ENCODE measurements around the gene VAPB.
"Not testable (repeated sequence)": the region's sequence is repeated elsewhere in the genome, so short reads cannot be mapped to it uniquely, and the experiment has no call there.

VAPB gene

DNA sequence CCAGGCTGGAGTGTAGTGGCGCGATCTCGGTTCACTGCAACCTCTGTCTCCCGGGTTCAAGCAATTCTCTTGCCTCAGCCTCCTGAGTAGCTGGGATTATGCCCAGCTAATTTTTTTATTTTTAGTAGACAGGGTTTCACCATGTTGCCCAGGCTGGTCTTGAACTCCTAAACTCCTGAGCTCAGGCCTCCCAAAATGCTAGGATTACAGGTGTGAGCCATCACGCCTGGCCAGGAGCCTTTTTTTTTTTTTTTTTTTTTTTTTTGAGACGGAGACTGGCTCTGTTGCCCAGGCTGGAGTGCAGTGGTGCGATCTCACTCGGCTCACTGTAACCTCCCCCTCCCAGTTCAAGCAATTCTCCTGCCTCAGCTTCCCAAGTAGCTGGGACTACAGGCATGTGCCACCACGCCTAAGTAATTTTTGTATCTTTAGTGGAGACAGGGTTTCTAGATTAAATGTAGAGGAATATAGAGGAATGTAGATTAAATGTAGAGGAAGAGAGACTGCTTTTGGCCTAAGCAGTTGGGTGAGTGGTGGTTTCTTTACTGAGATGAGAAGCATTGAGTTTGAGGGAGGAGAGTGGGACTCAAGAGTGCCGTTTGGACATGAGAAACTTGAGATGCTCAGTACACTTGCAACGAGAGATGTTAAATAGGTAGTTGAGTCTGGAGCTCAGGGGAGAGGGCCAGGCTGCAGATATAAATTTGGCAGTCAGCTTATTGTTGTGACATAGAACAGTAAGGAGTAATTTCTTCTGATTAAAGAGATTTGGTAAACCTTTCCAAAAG is 16.7 kb downstream of the VAPB start:
- DNase-seq (ENCODE audit: low spot score in 2 of 2), result no peak
- in situ Hi-C loops (cut with MboI; ENCODE audit: low sequenced_read_pairs), result no loop called here
- Histone ChIP-seq H3K27me3 (ENCODE audit: low read depth) (no peaks in the 10 kb centered on the region), H3K4me3 (no peak overlapping the region), H3K9me3 (no peaks in the 10 kb centered on the region), H3K4me1 (peaks cover 11% of the 10 kb centered on the region; the same call in 1 of the 2 replicates), H3K36me3 (replicated peaks) (peaks cover 2% of the 10 kb centered on the region)

DNA sequence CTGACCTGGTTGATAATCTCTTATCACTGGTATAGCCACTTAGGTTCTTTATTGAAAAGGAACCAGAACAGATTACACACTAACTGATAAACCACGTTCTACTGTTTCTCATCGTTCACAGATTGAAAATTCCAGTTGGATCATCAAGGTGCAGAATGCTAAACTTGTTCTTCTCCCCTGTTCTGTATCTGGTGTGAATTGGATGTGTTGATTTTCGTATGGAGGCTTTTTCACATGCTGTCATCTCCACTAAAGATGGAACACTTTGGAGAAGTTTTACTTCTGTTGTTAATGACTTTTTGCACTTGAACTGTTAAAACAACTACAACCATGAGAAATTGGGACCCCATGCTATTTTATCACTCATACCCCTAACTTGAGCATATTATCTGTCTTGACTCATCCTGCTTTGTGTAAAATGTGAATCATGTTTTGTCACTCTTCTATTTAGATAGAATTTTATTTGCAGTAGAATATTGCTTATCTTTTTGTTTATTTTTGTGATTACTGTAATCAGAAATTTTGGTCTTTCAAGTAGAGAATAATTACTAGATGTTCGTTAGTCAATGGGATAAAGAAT is 17.5 kb downstream of the VAPB start:
- Histone ChIP-seq H3K9me3 (no peaks in the 10 kb centered on the region), H3K4me3 (no peak overlapping the region), H3K27me3 (ENCODE audit: low read depth) (no peaks in the 10 kb centered on the region), H3K36me3 (replicated peaks) (peaks cover 6% of the 10 kb centered on the region; the same call in 1 of the 2 replicates), H3K4me1 (peaks cover 11% of the 10 kb centered on the region; the same call in 1 of the 2 replicates)
- no peak for DNase-seq (ENCODE audit: low spot score in 2 of 2)
- in situ Hi-C loops (cut with MboI; ENCODE audit: low sequenced_read_pairs), result no loop called here

DNA sequence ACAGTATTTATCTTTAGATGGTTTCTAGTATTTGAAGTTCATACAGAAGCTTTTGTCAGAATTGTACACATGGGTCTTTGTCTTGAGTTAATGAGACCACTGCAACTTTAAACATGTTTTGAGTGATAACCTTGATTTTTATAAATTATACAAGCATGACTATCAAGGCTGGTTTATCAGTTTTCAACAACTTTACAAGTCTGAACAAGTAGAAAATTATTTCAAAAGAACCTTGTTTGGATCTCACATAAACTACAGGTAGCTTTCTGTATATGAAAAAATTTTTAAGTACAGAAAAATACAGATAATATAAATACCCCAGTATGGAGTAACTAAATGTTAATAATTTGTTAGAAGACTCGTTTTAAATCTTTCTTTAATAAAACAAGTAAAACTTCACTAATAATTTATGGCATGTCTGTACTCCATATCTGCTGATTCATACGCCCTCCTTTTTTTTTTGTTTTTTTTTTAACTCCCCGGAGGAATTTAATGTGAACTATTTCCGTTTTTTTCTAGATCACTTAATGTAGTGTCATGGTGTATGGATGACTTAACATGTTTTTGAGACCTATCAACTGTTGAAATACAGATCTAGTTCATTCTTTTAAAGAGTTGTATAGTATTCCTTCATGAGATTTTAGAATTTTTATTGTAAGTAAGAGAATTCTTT is 18.3 kb downstream of the VAPB start:
- H3K27me3 ChIP-seq (ENCODE audit: low read depth), result no peaks in the 10 kb centered on the region
- in situ Hi-C loops (cut with MboI; ENCODE audit: low sequenced_read_pairs), result no loop called here
- no peaks in the 10 kb centered on the region for H3K9me3 ChIP-seq
- no peak overlapping the region for H3K4me3 ChIP-seq
- peaks cover 11% of the 10 kb centered on the region; the same call in 1 of the 2 replicates for H3K4me1 ChIP-seq
- H3K36me3 ChIP-seq (replicated peaks), result peaks cover 6% of the 10 kb centered on the region; the same call in 1 of the 2 replicates
- no peak for DNase-seq (ENCODE audit: low spot score in 2 of 2)

DNA sequence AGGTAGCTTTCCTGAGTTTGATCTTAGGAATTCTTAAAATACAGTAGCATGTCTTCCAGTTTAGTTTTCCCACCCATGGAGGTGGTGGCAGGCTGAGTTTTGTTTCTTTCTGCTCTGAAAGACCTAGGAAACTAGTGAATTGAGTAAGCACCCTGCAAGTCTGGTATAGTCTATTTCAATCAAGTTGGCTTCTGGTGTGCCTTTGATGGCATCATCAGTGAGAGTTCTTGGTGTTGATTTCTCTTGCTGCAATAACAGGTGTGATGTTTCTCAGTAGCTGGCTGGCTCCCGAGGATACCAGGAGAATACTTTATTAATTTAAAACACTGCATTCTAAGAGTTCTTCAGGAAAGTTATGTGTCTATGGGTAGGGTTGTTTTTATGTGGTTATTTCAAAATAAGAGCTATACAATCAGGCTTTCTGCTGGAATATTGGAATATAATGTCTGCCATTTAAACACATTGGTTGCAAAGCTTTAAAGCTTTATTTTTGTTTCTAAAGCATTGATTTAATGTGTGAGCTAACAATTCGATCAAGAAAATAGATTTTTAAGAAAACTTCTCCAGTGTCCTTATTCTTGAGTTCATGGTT is 19.0 kb downstream of the VAPB start:
- no peak overlapping the region for H3K4me3 ChIP-seq
- no peak for DNase-seq (ENCODE audit: low spot score in 2 of 2)
- in situ Hi-C loops (cut with MboI; ENCODE audit: low sequenced_read_pairs), result no loop called here
- peaks cover 6% of the 10 kb centered on the region; the same call in 1 of the 2 replicates for H3K36me3 ChIP-seq (replicated peaks)
- no peaks in the 10 kb centered on the region for H3K9me3 ChIP-seq
- H3K4me1 ChIP-seq, result peaks cover 11% of the 10 kb centered on the region; the same call in 1 of the 2 replicates
- H3K27me3 ChIP-seq (ENCODE audit: low read depth), result no peaks in the 10 kb centered on the region

DNA sequence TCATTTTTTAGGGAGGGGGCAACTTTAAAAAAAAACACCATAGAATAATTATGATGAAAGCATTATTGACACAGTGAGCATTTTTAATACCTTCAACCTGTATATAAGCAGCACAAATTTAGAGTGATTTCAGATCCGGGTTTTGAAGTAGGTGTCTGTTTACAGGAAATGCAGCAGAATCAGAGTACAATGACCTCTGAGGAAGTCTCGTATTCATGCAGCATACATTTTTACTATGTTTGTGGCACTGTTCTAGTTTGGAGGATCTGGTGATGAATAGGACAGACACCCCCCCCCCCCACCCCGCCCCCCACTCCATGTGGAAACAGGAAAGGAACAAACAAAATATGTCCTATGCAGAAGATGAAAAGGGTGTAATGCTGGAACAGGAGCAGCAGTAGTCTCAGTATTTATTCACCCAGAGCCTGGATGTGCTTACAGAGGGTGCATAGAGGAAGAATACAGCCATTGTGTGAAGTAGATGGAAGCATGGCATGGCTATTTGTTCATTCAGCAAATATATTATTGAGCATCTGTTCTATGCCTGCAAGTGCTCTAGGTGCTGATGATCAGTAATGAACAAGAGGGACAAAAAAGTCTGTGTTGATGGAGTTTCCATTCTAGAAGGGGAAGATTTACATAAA is 19.7 kb downstream of the VAPB start:
- in situ Hi-C loops (cut with MboI; ENCODE audit: low sequenced_read_pairs), result no loop called here
- H3K4me3 ChIP-seq, result no peak overlapping the region
- H3K36me3 ChIP-seq (replicated peaks), result peaks cover 6% of the 10 kb centered on the region; the same call in 1 of the 2 replicates
- peaks cover 11% of the 10 kb centered on the region; the same call in 1 of the 2 replicates for H3K4me1 ChIP-seq
- no peak for DNase-seq (ENCODE audit: low spot score in 2 of 2)
- no peaks in the 10 kb centered on the region for H3K9me3 ChIP-seq
- H3K27me3 ChIP-seq (ENCODE audit: low read depth), result no peaks in the 10 kb centered on the region

DNA sequence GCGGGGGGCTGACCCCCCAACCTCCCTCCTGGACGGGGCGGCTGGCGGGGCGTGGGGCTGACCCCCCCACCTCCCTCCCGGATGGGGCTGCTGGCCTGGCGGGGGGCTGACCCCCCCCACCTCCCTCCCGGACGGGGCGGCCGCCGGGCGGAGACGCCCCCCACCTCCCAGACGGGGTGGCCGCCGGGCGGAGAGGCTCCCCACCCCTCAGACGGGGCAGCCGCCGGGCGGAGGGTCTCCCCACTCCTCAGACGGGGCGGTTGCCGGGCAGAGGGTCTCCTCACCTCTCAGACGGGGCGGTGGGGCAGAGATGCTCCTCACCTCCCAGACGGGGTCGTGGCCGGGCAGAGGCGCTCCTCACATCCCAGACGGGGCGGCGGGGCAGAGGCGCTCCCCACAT is 25.2 kb downstream of the VAPB start:
- H3K4me3 ChIP-seq; H3K9me3 ChIP-seq; H3K27me3 ChIP-seq (ENCODE audit: low read depth); DNase-seq (ENCODE audit: low spot score in 2 of 2); H3K4me1 ChIP-seq; in situ Hi-C loops (cut with MboI; ENCODE audit: low sequenced_read_pairs): not testable (repeated sequence)
- H3K36me3 ChIP-seq (replicated peaks), result peaks cover 12% of the 10 kb centered on the region

DNA sequence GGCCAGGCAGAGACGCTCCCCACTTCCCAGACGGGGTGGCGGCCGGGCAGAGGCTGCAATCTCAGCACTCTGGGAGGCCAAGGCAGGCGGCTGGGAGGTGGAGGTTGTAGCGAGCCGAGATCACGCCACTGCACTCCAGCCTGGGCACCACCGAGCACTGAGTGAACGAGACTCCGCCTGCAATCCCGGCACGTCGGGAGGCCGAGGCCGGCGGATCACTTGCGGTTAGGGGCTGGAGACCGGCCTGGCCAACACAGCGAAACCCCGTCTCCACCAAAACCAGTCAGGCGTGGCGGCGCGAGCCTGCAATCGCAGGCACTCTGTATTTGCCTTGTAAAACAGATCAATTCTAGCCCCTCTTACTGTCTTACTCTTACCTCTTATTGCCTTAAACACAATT is 25.8 kb downstream of the VAPB start:
- DNase-seq (ENCODE audit: low spot score in 2 of 2); H3K4me3 ChIP-seq; H3K4me1 ChIP-seq; in situ Hi-C loops (cut with MboI; ENCODE audit: low sequenced_read_pairs); H3K27me3 ChIP-seq (ENCODE audit: low read depth); H3K9me3 ChIP-seq: not testable (repeated sequence)
- H3K36me3 ChIP-seq (replicated peaks), result peaks cover 15% of the 10 kb centered on the region

DNA sequence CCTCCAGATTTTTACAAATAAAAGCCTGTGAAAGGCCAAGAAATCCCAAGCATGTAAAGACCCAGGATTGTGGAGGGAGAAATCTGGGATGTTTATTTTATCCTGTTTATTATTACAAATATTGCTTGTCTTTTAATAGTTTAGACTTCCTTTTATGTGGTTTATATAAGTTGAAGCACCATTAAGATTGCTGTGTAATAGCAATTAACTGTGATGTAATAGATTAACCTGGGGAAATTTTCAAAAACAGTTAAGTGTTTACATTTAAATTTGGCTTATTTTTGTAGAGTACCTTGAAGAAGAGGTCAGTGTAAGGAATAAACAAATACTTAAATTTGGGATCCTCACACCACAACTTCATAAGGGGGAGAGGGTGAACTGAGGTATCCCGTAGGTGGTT is 27.0 kb downstream of the VAPB start:
- H3K4me3 ChIP-seq, result no peak overlapping the region
- DNase-seq (ENCODE audit: low spot score in 2 of 2), result no peak
- no peaks in the 10 kb centered on the region for H3K27me3 ChIP-seq (ENCODE audit: low read depth)
- peaks cover 6% of the 10 kb centered on the region for H3K4me1 ChIP-seq
- in situ Hi-C loops (cut with MboI; ENCODE audit: low sequenced_read_pairs), result no loop called here
- peaks cover 21% of the 10 kb centered on the region for H3K36me3 ChIP-seq (replicated peaks)
- no peaks in the 10 kb centered on the region for H3K9me3 ChIP-seq

DNA sequence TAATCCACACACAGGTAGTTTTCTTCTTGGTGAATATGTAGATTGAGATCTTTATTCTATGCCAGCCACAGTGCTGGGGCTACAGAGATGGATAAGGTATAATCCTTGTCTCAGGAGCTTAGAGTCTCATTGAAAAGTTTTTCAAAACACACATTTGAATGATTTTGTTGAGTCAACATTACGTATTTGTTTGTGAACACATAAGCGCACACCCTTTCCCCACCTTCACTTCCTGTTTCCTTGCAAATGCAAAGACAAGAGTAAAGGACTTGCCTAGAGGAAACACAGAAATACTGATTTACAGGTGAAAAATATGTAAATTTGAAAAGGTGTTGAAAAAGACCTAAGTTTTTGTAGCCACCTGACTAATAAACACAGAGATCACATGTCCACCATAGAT is 27.8 kb downstream of the VAPB start:
- Histone ChIP-seq H3K36me3 (replicated peaks) (peaks cover 28% of the 10 kb centered on the region), H3K4me3 (no peak overlapping the region), H3K9me3 (no peaks in the 10 kb centered on the region), H3K27me3 (ENCODE audit: low read depth) (no peaks in the 10 kb centered on the region), H3K4me1 (peaks cover 10% of the 10 kb centered on the region)
- in situ Hi-C loops (cut with MboI; ENCODE audit: low sequenced_read_pairs), result no loop called here
- DNase-seq (ENCODE audit: low spot score in 2 of 2), result no peak

DNA sequence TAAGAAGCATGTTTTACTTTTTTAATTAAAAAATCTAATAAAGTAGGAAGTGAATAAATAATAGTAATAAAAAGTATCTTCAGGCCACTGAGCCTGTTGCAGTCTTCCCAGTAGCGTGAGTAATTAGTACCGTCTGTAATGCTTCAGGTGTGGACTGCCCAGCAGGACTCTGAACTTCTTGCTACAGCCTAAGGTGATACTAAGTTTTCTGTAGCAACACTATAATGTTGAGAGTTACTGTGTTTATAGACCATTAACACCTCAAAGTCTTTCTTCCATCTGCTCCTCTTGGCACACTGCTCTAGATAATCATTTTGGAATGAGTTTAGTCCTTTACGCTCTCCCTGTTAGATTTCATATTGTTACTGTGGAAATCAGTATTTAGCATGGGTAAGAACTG is 28.4 kb downstream of the VAPB start:
- DNase-seq (ENCODE audit: low spot score in 2 of 2), result no peak
- H3K4me1 ChIP-seq, result peaks cover 16% of the 10 kb centered on the region
- in situ Hi-C loops (cut with MboI; ENCODE audit: low sequenced_read_pairs), result no loop called here
- no peaks in the 10 kb centered on the region for H3K9me3 ChIP-seq
- H3K4me3 ChIP-seq, result no peak overlapping the region
- H3K36me3 ChIP-seq (replicated peaks), result peaks cover 29% of the 10 kb centered on the region
- no peaks in the 10 kb centered on the region for H3K27me3 ChIP-seq (ENCODE audit: low read depth)

DNA sequence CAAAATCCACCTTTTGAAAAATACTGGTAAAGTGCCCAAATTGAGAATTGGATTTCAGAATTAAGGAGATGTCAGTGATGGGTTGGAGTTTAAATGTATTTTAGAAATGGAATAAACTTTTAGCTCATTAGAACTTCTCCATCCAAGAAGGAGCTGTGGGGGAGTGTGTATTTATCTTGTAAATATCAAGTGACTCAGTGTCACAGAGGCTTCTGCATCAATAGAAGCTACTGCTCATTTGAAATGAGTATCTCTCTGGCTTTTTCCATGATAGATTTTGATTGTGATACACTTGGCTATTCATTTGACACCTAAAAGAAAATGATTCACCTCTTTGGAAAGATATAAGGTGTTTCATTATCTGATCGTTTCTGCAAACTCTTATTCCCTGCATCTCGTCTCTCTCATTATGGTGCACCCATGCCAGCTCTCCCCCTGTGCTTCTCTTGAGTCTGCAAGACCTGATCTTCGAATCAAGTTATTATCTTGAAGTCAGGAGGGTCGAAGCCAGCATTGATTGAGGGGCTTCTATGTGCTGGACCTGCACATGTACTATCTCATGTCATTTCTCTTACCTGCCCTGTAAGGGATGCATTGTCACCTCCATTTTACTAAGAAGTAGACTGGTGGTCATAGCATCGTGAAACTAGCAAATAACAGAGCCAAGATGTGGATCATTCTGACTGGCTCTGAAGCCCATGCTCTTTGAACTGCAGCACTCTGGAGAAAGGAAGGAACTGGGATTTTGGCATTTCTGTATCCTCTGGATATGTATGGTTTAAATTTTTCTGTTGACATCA is 30.1 kb downstream of the VAPB start:
- in situ Hi-C loops (cut with MboI; ENCODE audit: low sequenced_read_pairs), result no loop called here
- peaks cover 32% of the 10 kb centered on the region for H3K36me3 ChIP-seq (replicated peaks)
- H3K9me3 ChIP-seq, result no peaks in the 10 kb centered on the region
- no peaks in the 10 kb centered on the region for H3K27me3 ChIP-seq (ENCODE audit: low read depth)
- DNase-seq (ENCODE audit: low spot score in 2 of 2), result no peak
- no peak overlapping the region for H3K4me3 ChIP-seq
- H3K4me1 ChIP-seq, result peaks cover 26% of the 10 kb centered on the region

DNA sequence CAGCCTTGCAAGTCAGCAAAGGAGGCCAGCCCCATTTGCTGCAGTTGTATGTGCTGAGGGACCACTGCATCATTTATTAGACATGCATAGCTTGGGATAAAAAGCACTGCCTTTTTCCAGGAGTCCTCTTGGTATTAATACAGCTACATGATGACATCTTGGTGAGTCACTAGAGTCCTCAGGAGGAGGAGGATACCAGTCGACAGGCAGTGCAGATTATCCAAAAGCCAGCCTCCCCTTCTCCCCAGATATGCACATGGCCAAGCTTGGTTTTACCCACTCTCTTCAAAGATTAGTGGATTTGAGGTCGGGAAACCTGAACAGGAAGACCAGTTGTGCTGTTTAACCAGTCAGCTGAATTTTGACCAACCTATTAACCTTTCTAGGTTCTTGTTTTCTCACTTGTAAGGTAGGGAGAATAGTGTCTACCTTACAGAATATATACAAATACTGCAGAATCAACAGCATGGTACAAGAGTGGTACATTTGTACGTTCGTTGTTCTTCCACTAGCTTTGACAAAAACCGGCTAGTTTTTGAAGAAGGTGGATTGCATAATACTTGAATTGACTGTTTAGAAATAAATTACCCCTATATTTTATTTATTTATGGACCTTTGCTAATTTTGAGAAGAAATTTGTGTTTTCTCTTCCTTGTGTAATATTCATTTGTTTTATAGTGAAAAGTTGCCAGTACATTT is 31.9 kb downstream of the VAPB start:
- in situ Hi-C loops (cut with MboI; ENCODE audit: low sequenced_read_pairs), result no loop called here
- H3K27me3 ChIP-seq (ENCODE audit: low read depth), result no peaks in the 10 kb centered on the region
- peaks cover 26% of the 10 kb centered on the region for H3K4me1 ChIP-seq
- peaks cover 38% of the 10 kb centered on the region for H3K36me3 ChIP-seq (replicated peaks)
- H3K9me3 ChIP-seq, result no peaks in the 10 kb centered on the region
- DNase-seq (ENCODE audit: low spot score in 2 of 2), result no peak
- no peak overlapping the region for H3K4me3 ChIP-seq

All from HAP-1 (cell line).